ENCODE results near the gene IL12A.

IL12A gene

DNA sequence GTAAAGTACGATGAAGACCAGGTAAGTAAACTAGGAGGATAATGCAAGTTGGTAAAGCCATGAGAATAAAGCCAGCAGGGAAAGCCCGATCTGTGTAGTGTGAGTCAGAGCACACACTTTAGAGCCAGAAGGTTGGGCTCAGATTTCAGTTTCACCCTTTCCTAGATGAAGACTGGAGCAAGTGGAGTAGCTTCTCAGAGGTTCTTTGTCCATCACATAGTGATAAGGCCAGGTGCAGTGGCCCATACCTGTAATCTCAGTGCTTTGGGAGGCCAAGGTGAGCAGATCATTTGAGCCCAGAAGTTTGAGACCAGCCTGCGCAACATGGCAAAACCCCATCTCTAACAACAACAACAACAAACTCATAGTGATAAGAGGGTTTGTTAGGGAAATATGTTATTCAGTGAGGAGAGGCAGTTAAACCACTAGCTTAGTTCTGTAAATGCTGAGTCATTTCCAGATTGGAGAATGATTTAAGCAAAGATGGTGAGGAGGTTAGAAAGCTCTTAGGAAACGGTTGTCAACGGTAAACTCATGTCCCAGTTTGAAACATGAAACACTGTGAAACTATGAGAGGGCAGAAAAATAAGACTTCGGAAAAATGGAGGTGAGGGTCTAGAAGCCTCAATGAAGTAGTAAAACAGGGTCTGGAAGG is 39.0 kb downstream of the IL12A start:
- peak; percentile 61 for DNase-seq (ENCODE audit: low spot score)

DNA sequence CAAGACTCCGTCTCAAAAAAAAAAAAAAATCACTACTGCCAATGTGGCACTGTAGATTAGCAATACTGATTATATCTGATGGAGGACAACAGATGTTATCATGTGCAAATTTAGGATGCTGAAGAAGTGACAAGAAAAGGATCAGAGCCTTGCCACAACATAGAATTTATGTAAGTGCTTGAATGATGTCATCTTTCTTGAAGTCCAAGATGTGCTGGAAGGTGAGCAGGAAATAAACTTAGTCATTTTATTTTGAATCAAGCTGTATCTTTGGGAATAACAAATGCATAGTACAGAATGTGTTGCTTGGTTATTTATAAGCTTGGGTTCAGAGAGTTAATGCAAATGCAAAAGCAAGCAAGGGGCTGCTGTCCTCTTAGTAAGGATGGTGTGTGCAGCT is 47.1 kb downstream of the IL12A start:
- DNase-seq (ENCODE audit: low spot score), result no peak

DNA sequence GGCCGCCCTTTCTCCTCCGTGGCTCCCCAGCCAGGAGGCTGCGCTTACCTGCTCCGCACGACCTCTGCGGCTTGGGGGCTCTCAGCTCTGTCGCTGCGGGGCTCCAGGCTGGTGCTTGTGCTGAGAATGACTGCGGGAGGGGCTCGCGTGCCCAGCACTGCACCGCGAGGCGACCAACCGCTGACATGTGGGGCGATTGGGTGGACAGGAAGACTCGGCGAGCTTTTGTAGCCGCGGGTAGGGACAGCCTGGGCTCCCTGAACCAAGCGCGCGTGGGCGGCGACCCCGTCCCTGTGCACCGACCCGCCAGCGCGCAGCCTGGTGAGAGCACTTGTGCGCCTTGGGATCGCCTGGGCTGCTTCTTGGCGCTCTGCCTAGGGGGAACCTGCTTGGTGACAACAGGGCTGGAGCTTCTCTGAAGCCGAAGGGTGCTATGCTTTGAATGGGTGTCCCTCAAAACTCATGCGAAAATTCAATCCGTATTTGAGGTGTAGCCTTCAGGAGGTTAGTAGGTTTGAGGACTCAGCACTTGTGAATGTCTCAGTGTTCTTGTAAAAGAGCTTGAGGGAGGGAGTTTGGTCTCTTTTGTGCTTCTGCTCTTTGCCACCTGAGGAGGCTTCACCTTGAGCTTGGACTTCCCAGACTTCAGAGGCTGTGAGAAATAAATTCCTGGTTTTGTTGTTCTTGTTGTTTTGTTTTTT is 50.4 kb downstream of the IL12A start:
- DNase-seq (ENCODE audit: low spot score), result peak; percentile 21

- DNase-seq (ENCODE audit: low spot score), result no peak
These were observed 51.5 kb downstream of the IL12A start for GRCh38 chr3:160040181-160040580.

- DNase-seq (ENCODE audit: low spot score), result no peak
These were observed 52.8 kb downstream of the IL12A start for GRCh38 chr3:160041465-160041864.

DNA sequence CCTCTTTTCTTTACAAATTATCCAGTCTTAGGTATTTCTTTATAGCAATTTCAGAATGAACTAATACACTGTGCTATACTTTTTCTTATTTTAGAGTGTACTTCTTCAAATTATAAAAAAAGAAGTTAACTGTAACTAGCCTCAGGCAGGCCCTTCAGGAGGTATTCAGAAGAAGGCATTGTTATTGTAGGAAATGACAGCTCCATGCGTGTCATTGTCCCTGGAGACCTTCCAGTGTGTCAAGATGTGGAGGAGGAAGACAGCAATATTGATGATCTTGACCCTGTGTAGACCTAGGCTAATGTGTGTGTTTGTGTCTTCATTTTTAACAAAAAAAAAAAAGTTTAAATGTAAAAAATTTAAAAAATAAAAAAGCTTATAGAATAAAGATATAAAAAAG is 55.5 kb downstream of the IL12A start:
- no peak for DNase-seq (ENCODE audit: low spot score)
